GM19035 (cell line): ENCODE measurements around the gene SYNGR3.
"Not testable (repeated sequence)": the region's sequence is repeated elsewhere in the genome, so short reads cannot be mapped to it uniquely, and the experiment has no call there.

ENCODE experiments used
- ATAC-seq: cut with Tn5 transposase; IDR thresholded peaks from one replicate; pipeline ENCODE4 v1.9.1; 2021; ENCODE audit not compliant: unreplicated experiment

SYNGR3 gene

GRCh38 chr16:2008009-2008526 is 18.3 kb downstream of the SYNGR3 start:
- ATAC-seq, result no peak

GRCh38 chr16:2008631-2009163 is 18.9 kb downstream of the SYNGR3 start:
- no peak for ATAC-seq

GRCh38 chr16:2009164-2009711 is 19.5 kb downstream of the SYNGR3 start:
- ATAC-seq, result peak; percentile 39

- ATAC-seq, result peak; percentile 88
These were observed 20.2 kb downstream of the SYNGR3 start, which contains the start of gene ZNF598 for GRCh38 chr16:2009791-2010510. TSS of gene ZNF598 (minus strand) at chr16:2009821.

DNA sequence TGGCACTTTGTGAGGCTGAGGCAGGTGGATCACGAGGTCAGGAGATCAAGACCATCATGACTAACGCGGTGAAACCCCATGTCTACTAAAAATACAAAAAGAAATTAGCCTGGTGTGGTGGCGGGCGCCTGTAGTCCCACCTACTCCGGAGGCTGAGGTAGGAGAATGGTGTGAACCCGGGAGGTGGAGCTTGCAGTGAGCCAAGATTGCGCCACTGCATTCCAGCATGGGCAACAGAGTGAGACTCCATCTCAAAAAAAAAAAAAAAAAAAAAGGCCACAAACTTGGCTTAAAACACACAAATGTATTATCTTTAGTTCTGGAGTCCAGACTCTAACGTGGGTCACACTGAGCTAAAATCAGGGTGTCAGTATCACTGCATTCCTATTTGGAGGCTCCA is 22.0 kb downstream of the SYNGR3 start:
- not testable (repeated sequence) for ATAC-seq

GRCh38 chr16:2013527-2013926 is 23.8 kb downstream of the SYNGR3 start:
- no peak for ATAC-seq

DNA sequence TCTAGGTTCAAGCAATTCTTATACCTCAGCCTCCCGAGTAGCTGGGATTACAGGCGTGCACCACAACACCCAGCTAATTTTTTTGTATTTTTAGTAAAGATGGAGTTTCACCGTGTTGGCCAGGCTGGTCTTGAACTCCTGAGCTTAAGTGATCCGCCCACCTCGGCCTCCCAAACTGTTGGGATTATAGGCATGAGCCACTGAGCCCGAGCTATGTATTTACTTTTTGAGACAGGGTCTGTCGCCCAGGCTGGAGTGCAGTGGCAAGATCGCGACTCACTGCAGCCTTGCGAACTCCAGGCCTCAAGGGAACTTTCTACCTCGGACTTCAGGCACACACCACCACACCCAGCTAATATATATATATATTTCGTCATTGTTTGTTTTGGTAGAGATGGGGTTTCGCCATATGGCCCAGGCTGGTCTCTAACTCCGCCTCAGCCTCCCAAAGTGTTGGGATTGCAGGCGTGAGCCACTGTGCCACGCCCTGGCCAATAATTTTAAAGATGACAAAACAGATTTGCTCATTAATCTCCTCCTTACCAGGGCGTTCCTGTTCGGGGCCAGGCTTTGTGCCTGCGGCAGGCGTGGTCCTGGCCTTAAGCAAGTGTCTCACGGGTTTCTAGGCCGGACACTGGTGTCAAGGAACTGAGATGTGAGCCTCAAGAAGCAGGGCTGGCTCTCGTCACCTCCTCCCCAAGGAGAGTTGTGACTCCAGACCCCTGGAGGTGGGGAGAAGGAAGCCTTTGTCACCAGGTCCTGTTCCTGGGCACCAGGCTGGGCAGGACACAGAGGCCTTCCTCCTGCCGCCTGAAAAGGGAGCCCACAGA is 25.6 kb downstream of the SYNGR3 start:
- no peak for ATAC-seq

DNA sequence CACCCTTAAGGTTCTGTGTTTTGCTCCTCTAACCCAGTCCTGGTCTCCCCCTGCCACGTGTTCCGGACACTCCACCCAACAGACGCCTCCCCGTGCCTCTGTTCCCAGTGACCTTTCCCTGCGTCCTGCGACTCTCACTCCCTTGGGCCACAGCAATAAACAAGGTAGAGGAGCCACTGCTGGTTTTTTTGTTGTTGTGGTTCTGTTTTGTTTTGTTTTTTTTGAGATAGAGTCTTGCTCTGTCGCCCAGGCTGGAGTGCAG is 26.1 kb downstream of the SYNGR3 start:
- ATAC-seq, result no peak

- ATAC-seq, result no peak
These were observed 26.7 kb downstream of the SYNGR3 start for GRCh38 chr16:2016407-2016922.

DNA sequence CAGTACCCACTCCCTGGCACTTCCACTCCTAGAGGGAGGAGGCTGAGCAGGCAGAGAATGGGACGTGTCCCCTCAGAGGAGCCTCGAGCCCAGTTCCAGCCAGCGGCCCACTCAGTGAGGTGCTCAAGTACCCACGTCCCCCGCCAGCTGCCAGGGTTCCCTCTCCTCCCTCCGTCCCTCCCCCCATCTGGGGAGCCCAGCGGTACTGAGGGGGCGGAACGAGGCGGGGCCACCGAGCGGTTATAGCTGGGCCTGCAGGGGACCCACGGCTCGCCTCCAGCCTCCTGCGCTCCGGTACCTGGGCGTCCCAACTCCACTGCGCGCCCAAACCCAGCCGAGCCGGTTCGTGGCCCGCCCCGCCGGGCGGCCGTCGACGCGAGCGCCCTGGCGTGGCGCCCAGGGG is 29.7 kb downstream of the SYNGR3 start, which contains the start of gene NPW:
Gene NPW (plus strand): TSS at position 268 of the 403 bp plus-strand sequence.
- ATAC-seq, result no peak

DNA sequence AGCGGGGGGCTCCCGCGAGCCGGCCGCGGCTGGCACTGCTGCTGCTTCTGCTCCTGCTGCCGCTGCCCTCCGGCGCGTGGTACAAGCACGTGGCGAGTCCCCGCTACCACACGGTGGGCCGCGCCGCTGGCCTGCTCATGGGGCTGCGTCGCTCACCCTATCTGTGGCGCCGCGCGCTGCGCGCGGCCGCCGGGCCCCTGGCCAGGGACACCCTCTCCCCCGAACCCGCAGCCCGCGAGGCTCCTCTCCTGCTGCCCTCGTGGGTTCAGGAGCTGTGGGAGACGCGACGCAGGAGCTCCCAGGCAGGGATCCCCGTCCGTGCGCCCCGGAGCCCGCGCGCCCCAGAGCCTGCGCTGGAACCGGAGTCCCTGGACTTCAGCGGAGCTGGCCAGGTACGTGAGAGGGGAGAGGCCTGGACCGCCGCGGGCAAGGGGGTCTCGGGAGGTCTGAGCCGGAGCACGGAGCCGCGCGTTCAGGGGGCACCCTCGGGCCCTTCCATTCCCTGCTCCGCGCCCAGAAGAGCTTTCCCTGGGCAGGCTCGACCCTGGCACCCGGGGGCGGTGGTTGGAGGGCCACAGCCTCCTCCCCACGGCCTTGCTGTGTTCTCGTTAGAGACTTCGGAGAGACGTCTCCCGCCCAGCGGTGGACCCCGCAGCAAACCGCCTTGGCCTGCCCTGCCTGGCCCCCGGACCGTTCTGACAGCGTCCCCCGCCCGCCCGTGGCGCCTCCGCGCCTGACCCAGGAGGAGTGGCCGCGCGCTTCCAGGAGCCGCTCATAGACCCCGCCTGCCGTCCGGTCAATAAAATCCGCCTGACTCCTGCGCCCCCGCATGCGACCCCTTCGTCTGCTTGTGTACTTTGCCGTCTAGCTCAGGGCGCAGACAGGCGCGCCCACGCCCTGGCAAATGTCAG is 30.4 kb downstream of the SYNGR3 start:
- no peak for ATAC-seq

GRCh38 chr16:2022723-2023091 is 32.9 kb downstream of the SYNGR3 start:
- ATAC-seq, result peak; percentile 27

DNA sequence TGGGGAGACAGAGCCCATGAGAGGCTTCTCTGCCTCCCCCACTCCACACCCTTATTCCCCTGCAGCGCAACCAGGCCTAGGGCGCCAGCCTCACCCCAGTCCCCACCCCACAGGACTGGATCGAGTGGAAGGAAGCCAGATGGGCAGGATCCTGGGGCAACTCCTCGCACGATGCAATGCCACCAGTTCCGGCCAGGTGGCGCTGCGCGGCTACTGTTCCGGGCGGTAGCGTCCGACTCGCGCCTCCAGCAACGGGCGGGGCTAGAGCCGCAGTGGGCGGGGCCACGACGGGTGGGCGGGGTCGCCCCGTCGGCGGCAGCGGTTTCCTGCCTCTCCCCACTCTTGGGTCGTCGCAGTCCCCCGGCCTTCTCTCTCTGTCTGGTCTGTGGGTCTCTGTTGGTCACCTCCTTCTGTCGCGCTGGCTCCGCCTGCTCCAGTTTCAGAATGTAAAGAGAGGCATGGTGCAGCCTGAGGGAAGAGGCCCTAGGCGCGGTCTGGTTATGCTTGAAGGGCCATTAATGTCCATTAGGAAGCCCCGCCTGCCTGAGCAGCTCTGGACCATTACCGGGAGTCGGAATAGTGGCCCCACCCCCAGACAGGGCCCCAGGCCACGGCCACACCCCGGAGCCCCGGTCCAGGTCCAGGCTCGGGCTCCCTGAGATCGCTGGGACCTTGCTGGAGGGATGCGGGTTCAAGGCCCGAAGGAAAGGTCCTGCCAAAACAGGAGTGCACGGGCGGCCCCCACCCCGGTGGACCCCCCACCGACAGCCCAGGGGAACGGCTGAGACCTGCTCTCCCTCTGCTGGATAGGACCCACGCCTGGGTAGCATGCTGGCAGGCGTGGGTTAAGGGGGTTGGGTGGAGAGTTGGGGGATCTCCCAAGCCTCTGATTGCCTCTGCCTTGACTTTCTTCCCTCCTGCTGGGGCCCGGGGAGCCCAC is 33.6 kb downstream of the SYNGR3 start:
- ATAC-seq, result peak; percentile 68

GRCh38 chr16:2024032-2024420 is 34.3 kb downstream of the SYNGR3 start:
- no peak for ATAC-seq

DNA sequence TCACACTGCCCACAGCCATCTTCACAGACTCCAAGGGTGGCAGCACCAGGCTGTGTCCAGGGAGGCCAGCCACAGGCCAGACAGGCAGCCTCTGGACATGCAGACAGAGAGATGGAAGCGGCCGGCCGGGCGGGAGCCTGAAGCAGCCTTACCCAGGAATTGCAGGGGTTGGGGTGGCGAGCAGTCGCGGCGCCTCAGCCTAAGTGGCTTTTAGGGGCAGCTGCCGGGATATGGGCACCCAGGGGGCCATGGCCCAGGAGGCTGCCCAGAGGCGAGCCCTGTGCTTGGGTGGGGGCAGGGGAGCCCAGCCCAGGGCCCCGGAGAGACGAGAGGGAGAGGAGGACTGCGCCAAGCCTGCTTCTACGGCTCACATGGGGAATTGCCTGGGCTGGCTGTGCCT is 35.5 kb downstream of the SYNGR3 start:
- ATAC-seq, result no peak

DNA sequence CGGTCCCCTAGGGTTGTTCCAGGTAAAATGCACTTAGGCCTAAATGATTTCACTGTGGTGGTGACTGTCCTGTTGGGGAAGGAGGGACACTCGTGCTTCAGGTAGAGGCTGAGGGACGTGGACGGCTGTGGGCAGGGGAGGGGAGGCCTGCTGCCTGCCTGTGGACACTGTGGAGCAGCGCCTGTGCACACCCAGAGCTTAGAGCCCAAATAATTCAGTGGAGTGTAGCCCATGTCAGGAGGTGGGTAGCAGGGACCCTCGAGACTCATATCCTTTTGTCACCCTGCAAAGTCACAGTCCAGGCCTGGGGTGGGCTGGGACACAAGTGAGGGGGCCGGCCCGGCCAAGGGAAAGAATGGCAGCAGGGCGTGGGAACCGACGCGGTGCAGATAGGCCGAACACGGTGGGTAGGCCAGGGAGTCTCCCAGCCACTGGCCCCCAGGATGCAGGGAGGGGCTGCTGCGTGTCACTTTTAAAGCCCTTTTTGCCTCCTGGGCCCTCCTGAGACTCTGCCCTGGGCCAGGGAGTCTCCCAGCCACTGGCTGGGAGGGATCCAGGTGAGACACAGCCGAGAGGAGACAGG is 36.2 kb downstream of the SYNGR3 start:
- no peak for ATAC-seq

DNA sequence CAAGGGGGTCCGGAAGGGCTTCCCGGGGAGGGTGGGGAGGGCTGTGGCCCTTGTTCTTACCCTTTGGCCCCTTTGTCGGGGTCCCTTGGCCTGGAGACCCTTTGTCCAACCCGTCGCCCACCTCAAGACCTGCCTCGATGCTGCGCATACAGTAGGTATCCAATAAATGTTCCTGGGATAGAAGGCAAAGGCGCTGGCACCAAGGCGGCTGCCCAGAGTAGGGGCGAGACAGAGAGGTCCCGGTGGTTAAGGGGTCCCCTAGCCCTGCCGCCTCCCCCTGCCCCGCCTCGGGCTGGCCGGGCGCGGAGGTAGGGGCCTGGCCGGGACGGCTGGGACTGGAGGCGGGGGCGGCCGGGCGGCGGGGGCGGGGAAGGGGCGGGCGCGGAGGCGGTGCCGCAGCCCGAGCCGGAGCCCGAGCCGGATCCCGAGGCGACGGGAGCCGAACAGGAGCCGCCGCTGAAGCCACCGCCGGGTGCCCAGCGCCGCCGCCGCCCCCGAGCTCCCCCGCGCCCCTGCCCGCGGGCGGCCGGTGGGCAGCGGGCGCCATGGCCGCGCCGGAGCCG is 36.8 kb downstream of the SYNGR3 start, which contains the start of gene NHERF2:
Gene NHERF2 (plus strand): TSS at position 442 of the 563 bp plus-strand sequence. CDS start 104 bp downstream, at position 546.
- no peak for ATAC-seq
